GM12873 (cell line): ENCODE data around the gene OR1I1.

ENCODE experiments used
- CTCF ChIP-seq: IDR thresholded peaks from 2 replicates; pipeline ENCODE4 v1.5.1; 2012; ENCODE audit warnings: low read depth, mild to moderate bottlenecking, moderate library complexity, low read length, control low read depth; ENCODE audit not compliant: insufficient read depth; ENCODE audit errors: missing control alignments

Gene OR1I1

GRCh38 chr19:15101479-15102082 is 19.6 kb downstream of the OR1I1 start:
- TF ChIP-seq CTCF = peak; percentile 88

GRCh38 chr19:15104003-15104402 is 22.0 kb downstream of the OR1I1 start:
- no peak for TF ChIP-seq CTCF

- no peak for TF ChIP-seq CTCF
Measured at GRCh38 chr19:15104411-15104810, 22.4 kb downstream of the OR1I1 start.

- TF ChIP-seq CTCF = no peak
Measured at GRCh38 chr19:15105044-15105443, 23.0 kb downstream of the OR1I1 start.

GRCh38 chr19:15107061-15108010 is 25.3 kb downstream of the OR1I1 start, which contains the start of gene SYDE1:
Gene SYDE1 (plus strand): TSS chr19:15107401. CDS start chr19:15107434, 33 bp downstream.
- TF ChIP-seq CTCF = no peak

- no peak for TF ChIP-seq CTCF
Measured at GRCh38 chr19:15108145-15108844, 26.3 kb downstream of the OR1I1 start.
